ENCODE measurements around the gene MICB.
"Not testable (repeated sequence)": the region's sequence is repeated elsewhere in the genome, so short reads cannot be mapped to it uniquely, and the experiment has no call there.

MICB gene

DNA sequence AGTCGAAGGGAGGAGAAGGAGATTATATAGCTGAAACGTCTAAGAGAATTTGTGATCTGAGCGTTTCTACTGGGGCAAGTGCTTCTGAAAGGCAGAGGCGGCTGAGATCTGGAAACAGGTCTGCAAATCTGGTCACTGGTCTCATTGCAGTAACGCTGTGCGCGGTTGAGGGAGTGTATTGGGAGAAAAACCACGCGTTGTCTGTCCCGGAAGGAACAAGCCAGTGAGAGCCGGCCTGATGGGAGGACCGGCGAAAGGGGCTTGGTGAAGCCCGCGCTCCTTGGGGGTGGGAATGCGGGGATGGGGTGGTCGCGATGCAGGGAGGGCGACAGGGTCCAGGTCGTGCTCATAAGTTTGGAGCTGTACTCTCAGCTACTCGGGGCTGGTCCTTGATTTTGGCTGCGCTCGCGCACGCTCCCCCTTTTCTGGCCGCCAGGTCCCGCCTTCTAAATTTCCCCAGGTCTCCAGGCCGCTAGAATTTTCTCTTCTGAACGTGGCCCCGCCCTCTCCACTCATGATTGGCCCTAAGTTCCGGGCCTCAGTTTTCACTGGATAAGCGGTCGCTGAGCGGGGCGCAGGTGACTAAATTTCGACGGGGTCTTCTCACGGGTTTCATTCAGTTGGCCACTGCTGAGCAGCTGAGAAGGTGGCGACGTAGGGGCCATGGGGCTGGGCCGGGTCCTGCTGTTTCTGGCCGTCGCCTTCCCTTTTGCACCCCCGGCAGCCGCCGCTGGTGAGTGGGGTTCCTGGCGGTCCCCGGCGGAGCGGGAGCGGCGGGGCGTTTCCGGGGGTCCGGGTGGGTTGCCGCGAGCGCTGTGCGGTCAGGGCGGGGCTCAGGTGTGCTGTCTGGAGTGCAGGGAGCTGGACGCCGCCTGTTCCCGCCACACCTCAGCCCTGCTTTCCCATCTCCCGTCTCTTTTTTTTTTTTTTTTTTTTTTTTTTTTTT, at the start of gene MICB:
TSS of gene MICB (plus strand) at position 615 of the 946 bp plus-strand sequence. CDS start at position 664, 49 bp downstream.
- DNase-seq, result peak; percentile 87 to 90

DNA sequence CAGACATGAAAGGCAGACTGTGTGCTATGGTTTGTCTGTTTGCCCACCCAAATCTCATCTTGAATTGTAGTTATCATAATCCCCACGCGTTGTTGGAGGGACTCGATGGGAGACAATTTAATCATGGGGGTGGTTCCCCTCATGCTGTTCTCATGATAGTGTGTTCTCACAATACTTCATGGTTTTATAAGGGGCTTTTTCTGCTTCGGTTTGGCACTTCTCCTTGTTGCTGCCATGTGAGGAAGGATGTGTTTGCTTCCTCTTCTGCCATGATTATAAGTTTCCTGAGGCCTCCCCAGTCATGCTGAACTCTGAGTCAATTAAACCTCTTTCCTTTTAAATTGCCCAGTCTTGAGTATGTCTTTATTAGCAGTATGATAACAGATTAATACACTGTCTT, 47.2 kb upstream of the MICB start:
- DNase-seq, result no peak

DNA sequence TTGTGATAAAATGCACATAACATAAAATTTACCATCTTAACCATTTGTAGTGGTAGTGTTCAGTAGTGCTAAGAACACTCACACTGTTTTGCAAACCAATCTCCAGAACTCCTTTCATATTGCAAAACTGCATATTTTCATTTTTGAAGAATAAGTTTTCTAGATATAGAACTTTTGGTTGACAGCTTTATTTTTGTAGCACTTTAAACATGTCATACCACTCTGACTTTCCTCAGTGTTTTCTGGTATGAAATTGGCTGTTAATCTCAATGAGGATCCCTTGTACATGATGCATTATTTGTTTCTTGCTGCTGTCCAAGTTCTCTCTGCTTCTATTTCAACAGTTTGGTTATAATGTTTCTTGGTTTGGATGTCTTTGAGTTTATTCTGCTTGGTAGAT, 45.1 kb upstream of the MICB start:
- no peak for DNase-seq

DNA sequence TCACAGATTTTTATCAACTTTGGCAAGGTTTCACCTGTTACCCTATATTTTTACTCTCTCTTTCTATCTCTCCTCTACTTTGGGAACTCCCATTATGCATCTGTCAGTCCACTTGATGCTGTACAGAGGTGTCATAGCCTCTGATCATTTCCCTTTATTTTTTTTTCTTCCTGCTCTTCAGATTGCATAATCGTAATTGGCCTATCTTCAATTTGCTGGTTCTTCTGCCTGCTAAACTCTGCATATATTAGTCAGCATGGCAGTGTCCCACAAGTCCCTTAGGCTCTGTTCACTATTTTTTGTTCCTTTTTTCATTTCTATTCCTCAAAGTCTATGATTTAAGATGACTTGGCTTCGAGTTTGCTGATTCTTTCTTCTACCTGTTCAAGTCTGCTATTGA, 44.7 kb upstream of the MICB start:
- no peak for DNase-seq

DNA sequence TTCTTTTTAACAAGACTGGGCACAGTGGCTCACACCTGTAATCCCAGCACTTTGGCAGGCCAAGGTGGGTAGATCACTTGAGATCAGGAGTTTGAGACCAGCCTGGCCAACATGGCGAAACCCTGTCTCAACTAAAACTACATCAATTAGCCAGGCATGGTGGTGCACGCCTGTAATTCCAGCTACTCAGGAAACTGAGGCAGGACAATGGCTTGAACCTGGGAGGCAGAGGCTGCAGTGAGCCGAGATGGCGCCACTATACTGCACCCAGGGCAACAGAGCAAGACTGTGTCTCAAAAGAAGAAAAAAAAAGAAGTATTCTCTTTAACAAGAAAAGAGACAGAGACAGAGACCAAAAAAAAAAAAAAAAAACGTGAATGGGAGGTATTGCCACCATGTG, 38.1 kb upstream of the MICB start:
- DNase-seq, result not testable (repeated sequence)

DNA sequence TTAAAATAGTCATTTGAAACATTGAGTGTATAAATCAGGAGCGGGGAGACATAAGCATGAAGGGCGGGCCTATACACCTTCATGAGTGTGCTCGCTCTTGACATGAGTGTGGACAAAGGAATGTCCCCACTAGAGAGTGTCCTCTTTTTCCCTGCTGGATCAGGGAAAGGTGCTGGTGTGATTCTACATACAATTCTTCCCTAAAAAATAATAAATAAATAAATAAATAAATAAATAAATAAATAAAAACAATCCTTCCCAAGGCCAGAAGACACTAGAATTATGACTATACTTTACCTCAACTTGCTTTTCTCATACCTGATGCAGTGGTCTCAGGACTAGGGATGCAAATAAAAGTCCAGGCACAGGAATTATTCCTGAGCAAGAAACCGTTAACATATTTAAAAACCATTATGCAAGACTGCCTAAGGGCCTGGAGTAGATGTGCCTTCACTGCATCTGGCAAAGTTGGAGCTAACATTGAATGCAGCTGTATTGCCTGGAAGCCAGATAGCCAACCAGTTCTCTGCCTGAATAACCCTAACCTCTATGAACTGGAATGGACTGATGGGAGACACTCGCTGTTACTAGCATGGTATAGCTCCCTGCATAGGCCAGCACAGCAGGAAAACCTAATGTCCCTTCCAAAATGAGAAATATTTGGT, 37.5 kb upstream of the MICB start:
- no peak for DNase-seq

DNA sequence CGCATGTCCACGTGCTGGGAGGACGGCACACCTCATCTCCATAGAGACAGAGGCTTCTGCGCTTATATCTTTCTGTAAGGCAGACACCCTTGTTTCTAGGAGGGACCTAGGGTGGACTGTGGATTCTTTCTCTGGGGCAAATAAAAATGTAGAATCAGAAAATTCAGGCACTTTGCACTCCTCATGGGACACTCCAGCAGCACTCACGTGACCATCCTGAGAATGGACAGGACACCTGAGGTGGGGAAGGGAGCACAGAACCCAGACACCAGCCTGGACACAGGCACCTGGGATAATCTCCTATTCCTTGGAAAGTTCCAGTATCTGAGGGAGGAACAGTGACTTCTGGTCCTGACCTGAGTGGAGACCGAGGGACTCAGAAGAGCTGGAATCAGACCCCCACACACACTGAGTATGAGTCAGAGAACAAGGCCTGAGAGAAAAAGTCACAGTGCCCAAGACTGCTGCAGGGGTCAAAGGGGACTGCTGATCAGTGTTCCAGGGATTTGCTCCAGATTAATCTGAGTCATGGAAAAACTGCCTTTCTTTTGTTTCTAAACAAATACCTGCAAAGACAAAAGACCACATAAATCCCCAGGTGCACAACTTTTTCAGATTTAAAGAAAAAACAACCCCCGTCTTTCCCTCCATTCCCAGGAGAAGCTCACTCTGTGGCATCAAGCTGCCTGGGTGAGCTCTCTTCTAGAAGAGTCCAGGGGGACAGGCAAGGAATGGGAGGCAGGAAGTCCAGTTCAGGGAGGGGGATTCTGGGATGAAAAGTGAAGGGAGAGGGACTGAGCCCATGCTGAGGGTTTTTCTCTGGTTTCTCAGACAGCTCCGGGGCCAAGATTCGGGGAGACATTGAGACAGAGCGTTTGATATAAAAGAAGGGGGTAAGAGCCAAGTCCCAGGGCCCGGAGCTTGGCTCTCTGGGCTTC, 35.6 kb upstream of the MICB start:
- no peak for DNase-seq

DNA sequence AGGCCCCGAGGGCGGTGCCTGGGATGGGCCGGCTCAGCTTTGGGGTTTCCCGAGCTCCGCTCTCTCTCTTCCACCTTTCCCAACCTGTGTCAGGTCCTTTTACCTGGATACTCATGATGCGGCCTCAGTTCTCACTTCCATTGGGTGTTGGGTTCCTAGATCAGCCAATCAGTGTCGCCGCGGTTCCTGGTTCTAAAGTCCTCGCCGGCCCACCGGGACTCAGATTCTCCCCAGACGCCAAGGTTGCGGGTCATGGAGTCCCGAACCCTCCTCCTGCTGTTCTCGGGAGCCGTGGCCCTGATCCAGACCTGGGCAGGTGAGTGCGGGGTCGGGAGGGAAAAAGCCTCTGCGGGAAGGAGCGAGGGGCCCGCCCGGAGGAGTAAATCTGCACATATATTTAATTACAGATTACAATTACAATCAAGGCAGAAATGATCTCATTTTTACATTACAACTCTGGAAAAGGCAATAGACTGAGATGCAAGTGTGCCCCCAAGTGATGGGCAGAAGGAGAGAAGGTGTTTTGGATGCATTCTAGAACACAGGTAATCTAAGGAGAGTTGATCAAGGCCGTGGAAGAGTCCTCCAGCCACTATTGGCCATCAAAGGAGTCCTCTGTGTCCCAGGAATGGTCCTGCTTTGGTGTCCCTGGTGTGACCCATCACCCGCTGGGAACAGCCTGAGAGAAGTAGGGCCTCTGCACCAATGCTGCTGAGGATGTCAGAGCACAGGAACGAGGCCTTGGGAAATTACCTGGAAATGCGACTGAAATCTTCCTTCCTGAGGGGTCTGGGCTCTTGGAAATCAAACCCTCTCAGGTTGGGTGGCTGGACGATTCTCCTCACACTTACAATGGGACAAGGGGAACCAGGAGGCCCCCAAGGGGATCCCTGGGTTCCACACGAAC, 34.7 kb upstream of the MICB start:
- peak; percentile 94 to 95 for DNase-seq

DNA sequence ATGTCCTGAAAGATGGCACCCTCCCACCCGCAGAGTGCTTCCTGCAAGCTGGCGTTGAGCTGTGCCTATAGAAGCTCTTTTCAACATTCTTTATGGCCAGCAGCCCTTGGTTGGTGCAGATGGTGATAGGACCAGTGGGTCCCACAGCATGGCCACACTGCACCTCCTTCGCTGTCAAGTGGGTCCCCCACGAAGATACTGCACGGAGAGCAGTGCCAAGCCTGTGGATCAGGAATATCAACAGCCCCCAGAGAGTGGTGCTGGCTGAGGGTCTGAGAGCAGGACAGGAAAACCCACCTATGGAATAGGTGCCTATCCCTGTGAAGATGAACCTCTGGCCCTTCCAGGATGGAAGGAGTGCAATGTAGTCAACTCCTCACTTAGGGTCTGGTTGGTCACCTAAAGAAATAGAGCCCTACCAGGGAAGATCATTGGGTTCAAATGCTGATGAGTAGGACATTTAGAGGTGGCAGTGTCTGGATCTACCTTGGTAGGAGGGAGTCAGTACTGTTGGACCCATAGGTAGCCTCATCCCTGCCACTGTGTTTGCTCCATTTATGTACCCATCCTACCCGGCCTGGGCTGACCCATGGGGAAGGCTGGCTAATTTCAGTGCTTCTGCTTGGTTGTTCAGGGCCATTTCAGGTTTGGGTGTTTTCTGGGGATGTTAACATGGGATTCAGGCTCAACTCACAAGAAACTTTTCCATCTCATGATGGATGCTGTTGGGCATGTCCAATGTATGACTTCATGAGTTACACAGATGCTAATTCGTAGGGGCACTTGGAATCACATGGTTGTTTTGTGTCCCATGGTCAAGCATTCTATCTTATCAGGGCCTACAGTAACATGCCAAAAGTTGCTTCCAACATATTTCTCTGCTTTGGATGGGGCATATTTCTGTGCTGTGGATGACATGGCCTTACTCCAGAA, 33.4 kb upstream of the MICB start:
- no peak for DNase-seq

DNA sequence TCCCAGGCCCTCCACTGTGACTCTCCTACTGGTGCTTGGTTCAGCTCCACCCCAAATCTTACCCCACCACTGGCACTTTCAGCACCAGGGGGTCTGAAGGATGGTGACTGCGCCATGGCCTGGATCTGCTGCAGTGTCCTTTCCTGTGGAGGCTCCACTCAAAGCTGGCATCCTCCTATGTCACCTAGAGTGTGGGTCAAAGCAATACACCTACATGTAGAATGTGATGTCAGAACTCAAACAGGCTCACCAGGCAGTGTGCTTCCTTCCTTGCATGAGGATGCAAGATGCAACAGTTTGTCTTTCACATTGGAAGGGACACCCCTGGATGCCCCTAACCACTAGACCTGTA, 32.8 kb upstream of the MICB start:
- no peak for DNase-seq

DNA sequence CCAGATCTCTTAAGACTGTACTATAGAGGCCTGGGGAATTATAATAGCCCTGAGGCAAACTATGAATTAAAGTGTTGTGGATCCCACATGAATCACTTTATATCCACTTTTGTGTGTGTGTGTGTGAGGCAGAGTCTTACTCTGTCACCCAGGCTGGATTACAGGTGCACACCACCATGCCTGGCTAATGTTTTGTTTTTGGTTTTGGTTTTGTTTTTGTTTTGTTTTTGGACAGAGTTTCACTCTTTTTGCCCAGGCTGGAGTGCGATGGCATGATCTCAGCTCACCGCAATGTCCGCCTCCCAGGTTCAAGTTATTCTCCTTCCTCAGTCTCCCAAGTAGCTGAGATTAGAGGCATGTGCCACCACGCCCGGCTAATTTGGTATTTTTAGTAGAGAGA, 32.2 kb upstream of the MICB start:
- DNase-seq, result no peak

DNA sequence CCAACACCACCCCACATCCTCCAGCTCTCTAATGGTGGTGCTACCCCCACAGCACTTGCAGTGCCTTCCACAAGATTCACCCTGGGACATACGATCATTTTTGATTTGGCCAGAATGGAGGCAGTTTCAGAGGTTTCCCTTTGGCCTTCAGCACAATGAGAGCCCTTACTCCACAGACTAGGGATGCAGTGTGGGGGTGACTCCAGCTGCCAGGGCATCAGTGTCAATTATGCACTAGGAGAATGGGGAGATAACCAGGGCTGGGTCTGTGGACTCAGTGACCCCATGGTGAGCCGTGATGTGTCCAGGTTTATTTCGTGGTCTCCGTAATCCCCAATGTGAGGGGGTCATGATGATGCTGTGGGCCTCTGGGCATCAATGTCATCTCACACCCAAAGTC, 31.5 kb upstream of the MICB start:
- no peak for DNase-seq

DNA sequence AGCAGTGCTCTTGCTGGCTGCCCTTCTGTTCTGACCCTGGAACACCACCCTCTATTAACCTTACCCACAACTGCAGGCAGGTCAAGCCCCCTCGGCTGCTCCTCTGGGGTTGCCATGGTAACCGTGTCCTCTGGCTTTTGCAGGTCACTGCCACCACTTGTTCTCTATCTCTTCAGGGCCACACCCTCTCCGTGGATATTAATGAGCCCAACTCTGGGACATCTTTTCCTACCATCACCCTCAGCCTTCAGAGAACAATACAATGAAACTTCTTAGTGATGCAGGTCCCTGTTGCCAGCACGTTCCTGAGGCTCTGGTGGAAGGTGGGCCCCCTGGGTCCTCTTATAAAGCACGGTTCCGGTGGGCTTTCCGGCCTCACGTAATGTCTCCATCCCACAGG, 30.8 kb upstream of the MICB start:
- DNase-seq, result no peak

DNA sequence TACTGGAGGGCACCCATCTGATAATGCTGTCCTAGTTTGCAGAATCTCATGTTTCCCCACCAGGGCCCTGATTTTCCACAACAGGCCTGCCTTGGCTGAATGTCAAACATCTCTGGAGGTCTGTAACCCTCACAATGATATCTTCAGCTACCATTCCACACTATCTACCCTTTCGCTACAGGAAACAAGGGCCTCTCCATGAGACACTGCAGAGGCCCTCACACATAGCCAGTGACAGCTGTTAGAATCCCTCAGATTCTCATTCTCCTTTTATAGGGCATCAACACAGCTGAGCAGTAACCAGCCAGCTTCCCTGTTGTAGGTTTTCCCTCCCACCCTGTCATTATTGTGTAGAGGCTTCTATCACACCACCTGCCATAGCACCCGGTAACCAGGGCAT, 29.6 kb upstream of the MICB start:
- no peak for DNase-seq

DNA sequence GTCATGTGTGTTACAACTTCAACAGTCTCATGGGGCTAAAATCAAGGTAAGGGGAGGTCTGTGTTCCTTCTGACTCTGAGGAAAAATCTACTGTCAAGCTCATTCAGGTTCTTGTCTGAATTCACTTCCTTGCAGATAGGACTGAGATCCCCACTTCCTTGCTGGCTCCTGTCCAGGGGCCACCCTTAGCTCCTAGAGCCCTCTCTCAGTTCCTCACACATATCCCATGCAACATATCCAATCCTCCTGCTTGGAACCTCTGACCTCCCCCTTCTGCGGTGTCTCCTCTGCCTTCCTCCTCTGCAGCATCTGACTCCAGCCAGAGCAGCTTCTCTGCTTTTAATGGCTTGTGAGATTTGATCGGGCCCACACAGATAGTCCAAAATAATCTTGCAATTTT, 27.1 kb upstream of the MICB start:
- no peak for DNase-seq

DNA sequence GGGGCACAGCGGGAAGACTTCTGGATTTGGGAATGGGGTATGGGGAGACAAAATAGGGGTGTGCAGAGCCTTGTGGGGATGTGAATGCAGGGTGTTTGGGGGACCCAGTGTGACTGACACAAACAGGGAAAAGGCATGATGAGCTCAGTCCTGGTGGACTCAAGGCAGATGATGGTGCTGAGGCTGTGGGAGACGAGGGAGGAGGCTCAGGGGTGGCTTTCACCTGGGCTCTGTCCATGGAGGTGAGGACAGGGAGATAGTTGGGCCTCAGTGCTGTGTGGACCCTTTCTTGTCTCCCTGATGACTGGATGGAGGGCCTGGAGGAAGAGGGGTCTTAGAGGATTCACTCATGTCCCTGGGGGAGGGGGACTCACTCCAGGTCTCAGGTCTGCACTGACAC, 26.2 kb upstream of the MICB start:
- DNase-seq, result no peak

DNA sequence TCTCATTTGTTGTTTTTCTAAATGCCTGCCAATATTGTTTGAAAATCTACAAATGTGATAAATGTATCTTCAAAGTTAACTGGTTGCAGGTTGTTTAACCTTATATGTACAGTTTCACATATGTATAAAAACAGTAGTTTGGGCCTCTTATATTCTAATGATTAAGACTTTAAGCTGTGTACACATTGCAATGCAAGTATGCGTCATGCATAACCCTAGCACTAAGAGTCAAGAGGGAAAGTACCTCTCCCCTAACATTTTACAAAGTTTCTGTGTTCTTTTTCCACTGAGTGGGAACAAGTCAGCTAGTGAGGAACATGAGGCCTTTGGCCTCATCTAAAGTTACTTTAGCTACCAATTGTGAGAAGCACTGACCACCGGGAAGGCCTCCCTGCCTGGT, 25.7 kb upstream of the MICB start:
- DNase-seq, result no peak

DNA sequence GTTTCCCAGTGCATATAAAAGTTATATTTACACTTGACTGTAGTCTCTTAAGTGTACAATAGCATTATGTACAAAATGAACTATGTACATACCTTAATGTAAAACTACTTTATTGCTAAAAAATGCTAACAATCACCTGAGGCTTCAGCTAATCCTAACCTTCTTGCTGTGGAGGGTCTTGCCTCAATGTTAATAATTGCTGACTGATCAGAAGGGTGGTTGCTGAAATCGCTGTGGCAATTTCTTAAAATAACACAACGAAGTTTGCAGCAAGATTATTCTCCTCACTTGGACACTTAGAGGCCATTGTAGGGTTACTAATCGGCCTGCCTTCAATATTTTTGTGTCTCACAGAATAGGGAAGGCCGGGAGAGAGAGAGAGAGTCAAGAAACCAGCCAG, 24.7 kb upstream of the MICB start:
- no peak for DNase-seq

DNA sequence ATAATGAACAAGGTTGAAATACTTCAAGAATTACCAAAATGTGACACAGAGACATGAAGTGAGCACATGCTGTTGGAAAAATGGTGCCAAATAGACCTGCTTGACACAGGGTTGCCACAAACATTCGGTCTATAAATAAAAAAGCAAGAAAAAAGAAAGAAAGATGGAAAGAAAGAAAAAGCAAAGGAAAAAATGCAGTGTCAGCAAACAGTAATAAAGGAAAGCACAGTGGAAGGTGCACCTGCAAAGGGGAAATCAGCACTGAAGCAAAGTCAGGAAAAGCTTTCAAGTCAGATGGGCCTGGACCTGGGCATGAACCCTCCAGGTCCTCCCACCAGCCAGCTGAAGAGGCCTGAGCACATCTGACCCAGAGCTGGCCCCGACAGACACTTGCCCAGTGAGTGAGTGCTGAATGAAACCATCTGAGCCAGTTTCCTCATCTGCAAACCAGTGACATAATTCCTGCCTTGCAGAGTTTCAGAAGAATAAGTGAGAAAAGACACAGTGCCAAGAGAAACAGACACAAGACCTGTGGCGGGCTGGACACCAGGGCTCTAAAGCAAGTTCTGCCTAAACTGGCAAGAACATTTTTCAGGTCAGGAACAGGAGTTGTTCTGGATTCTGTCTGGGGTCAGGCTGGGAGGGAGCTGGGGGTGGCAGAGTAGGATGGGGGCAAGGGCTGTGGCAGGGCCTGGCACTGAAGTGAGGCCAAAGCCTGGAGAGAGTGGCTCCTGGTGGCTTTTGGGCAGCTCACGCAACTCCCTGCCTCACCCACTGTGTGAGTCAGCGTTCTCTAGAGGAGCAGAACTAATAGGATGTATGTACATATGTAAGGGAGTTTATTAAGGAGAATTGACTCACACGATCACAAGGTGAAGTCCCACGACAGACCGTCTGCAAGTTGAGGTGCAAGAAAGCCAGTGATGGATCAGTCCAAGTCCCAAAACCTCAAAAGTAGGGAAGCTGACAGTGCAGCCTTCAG, 23.9 kb upstream of the MICB start:
- peak in 1 of 2 experiments; percentile 15 for DNase-seq

DNA sequence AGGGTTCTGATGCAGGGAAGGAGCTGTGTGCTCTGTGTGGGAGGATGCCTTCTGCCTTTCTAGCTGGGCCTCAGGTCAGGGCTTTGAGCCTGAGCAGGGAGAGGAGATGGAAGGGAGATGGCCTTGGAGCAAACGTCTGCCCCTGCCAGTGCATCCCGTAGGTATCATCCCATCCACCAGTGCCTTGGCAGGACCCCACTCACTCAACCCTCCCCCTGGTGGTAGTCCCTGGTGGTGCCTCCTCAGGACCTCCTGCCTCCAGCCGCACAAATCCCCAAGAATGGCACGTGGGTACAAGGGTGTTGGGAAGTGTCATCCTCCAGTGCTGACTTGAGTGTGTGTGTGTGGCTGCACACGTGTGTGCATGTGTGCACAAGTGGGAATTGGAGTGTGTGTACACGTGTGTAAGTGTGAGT, 23.1 kb upstream of the MICB start:
- peak; percentile 47 to 49 for DNase-seq

Measured in activated T-cell treated with anti-CD3 and anti-CD28 coated beads, Interleukin-2, amount 50 U/mL, for 48 hours (primary cell).